ENCODE results near the gene ESYT3. TPM values are rescaled to one million over a fixed set of nuclear protein-coding genes. Genes with fewer than 3 reads are reported as not detected.

Gene ESYT3
- total RNA-seq, 1 donor from 2014 or later = 66.4 TPM

GRCh38 chr3:138457863-138458735 lies 23.7 kb downstream of the ESYT3 start:
- Histone ChIP-seq H3K27me3 (no peaks in the 10 kb centered on the region), H3K4me1 (no peaks in the 10 kb centered on the region), H3K36me3 (no peaks in the 10 kb centered on the region), H3K27ac (no peak overlapping the region), H3K4me3 (no peak overlapping the region), H3K9me3 (no peaks in the 10 kb centered on the region)
- TF ChIP-seq, protein P1, sequence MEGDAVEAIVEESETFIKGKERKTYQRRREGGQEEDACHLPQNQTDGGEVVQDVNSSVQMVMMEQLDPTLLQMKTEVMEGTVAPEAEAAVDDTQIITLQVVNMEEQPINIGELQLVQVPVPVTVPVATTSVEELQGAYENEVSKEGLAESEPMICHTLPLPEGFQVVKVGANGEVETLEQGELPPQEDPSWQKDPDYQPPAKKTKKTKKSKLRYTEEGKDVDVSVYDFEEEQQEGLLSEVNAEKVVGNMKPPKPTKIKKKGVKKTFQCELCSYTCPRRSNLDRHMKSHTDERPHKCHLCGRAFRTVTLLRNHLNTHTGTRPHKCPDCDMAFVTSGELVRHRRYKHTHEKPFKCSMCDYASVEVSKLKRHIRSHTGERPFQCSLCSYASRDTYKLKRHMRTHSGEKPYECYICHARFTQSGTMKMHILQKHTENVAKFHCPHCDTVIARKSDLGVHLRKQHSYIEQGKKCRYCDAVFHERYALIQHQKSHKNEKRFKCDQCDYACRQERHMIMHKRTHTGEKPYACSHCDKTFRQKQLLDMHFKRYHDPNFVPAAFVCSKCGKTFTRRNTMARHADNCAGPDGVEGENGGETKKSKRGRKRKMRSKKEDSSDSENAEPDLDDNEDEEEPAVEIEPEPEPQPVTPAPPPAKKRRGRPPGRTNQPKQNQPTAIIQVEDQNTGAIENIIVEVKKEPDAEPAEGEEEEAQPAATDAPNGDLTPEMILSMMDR (IDR thresholded peaks at IDR 0.05) = no peak
- DNase-seq (peak; percentile 61), ATAC-seq (no peak)
- intact Hi-C loops (cut with DNase I) = no loop called here

DNA sequence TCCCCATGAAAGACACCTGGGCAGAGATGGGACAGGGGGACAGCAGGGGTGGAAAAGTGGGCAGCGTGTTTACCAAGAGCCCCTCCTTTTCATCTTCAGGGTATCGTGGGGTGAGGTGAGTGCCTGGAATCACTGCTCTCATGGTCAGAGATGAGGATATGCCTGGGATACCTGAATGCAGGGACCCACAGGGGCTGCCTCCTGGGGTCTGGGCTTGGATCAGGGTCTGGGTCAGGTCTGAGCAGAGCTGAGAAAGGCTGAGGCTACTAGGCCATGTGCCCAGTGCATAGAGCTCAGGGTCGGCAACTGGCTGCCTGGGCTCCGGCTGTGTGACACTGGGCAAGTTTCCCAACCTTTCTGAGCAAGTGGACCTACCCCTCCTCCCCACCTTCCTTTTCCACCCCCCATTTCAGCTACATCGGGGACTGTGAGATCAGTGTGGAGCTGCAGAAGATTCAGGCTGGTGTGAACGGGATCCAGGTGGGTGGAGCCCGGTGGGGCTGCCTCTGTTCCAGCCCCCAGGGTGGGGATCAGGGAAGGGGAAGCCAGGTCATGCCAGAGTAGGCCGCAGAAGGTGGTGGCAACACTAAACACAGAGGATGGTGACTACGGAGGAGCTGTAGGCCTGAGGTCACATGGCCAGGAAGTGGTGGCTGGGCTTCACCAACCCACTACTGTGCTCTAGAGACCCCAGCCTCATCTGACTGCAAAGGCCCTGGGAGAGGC lies 24.5 kb downstream of the ESYT3 start:
- Histone ChIP-seq H3K4me3 (no peak overlapping the region), H3K27me3 (no peaks in the 10 kb centered on the region), H3K36me3 (no peaks in the 10 kb centered on the region), H3K9me3 (no peaks in the 10 kb centered on the region), H3K4me1 (no peaks in the 10 kb centered on the region), H3K27ac (no peak overlapping the region)
- intact Hi-C loops (cut with DNase I) = no loop called here
- DNase-seq (peak; percentile 40), ATAC-seq (no peak)
- TF ChIP-seq, protein P1 (IDR thresholded peaks at IDR 0.05) = no peak

GRCh38 chr3:138459619-138460535 lies 25.5 kb downstream of the ESYT3 start:
- intact Hi-C loops (cut with DNase I) = no loop called here
- H3K27ac ChIP-seq = no peak overlapping the region
- no peaks in the 10 kb centered on the region for H3K36me3 ChIP-seq

DNA sequence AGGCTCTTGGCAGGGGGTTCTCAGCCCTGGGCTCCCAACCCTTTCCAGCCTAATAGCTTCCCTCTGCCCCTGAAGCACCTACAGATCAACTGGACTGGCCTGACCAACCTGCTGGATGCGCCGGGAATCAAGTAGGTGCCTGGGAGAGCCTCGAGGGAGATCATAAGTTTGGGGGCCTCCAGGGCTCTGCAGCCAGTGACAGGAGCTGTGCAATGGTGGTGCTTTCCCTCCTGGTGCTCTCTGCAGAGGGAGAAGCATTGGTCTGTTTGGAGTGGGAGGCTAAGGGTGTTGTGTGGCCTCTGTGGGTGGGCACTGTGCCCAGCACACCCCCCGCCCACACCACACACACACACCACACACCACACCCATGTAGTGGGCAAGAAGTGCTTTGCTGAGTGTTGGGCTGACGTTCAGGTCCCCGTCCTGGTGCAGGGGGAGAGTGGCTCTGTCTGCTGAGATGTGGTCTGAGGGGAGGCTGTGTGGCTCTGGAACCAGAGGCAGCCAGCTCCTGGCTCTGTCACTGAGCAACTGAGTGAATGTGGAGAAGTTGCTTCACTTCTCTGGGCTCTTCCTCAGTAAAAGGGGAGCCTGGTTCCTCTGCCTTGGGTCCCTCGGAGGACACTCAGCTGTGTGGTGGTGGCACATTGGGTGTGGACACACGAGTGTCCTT lies 26.3 kb downstream of the ESYT3 start:
- Histone ChIP-seq H3K4me3 (no peak overlapping the region), H3K36me3 (no peaks in the 10 kb centered on the region), H3K27ac (no peak overlapping the region), H3K9me3 (no peaks in the 10 kb centered on the region), H3K27me3 (no peaks in the 10 kb centered on the region), H3K4me1 (no peaks in the 10 kb centered on the region)
- TF ChIP-seq, protein P1 (IDR thresholded peaks at IDR 0.05) = no peak
- DNase-seq = peak; percentile 57
- intact Hi-C loops (cut with DNase I) = no loop called here
- peak; percentile 27 for ATAC-seq

More at GRCh38 chr3:138459619-138460535, 25.5 kb downstream of the ESYT3 start:
- Histone ChIP-seq H3K4me3 (no peak overlapping the region), H3K9me3 (no peaks in the 10 kb centered on the region), H3K4me1 (no peaks in the 10 kb centered on the region), H3K27me3 (no peaks in the 10 kb centered on the region)
- ATAC-seq (no peak), DNase-seq (peak; percentile 53)
- TF ChIP-seq, protein P1 (IDR thresholded peaks at IDR 0.05) = no peak

- intact Hi-C loops (cut with DNase I) = no loop called here
- no peaks in the 10 kb centered on the region for H3K4me1 ChIP-seq
- H3K9me3 ChIP-seq = no peaks in the 10 kb centered on the region
- ATAC-seq (peak; percentile 1), DNase-seq (peak; percentile 57)
- TF ChIP-seq, protein P1 (IDR thresholded peaks at IDR 0.05) = no peak
- no peaks in the 10 kb centered on the region for H3K36me3 ChIP-seq
- H3K27ac ChIP-seq = no peak overlapping the region
- no peaks in the 10 kb centered on the region for H3K27me3 ChIP-seq
- H3K4me3 ChIP-seq = no peak overlapping the region
Measured at GRCh38 chr3:138461246-138461645, 26.8 kb downstream of the ESYT3 start.
